ENCODE measurements around the gene POLA2.

DNA sequence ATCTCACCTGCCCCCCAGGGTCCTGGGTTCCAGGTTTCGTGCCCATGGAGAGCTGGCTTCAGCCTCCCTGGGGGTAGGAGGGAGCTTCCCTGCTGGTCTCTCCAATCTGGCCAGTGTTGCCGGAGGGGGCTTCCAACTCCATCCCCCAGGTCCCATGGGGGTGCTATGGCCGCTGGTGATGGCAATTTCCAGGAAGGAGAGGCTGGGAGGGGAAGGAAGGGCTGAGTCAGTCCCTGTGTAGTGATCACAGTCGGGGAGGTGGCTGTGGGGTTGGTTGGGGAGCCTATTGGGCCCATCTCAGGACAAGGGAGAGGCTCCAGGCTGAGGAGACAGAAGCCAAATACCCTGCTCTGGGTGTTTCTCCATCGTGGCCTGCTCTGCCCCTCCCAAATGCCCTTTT is 47.2 kb downstream of the POLA2 start:
- TF ChIP-seq, protein P1, sequence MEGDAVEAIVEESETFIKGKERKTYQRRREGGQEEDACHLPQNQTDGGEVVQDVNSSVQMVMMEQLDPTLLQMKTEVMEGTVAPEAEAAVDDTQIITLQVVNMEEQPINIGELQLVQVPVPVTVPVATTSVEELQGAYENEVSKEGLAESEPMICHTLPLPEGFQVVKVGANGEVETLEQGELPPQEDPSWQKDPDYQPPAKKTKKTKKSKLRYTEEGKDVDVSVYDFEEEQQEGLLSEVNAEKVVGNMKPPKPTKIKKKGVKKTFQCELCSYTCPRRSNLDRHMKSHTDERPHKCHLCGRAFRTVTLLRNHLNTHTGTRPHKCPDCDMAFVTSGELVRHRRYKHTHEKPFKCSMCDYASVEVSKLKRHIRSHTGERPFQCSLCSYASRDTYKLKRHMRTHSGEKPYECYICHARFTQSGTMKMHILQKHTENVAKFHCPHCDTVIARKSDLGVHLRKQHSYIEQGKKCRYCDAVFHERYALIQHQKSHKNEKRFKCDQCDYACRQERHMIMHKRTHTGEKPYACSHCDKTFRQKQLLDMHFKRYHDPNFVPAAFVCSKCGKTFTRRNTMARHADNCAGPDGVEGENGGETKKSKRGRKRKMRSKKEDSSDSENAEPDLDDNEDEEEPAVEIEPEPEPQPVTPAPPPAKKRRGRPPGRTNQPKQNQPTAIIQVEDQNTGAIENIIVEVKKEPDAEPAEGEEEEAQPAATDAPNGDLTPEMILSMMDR (IDR thresholded peaks at IDR 0.05; ENCODE audit: extremely low read depth in 1 of 2, insufficient read depth in 1 of 2, low read depth in 1 of 2, low read length in 2 of 2): no peak
- TF ChIP-seq, protein P2, sequence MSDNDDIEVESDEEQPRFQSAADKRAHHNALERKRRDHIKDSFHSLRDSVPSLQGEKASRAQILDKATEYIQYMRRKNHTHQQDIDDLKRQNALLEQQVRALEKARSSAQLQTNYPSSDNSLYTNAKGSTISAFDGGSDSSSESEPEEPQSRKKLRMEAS (IDR thresholded peaks at IDR 0.05; ENCODE audit: insufficient read depth, insufficient read length): no peak
- no peak for TF ChIP-seq FOS (IDR thresholded peaks at IDR 0.05; ENCODE audit: borderline replicate concordance, insufficient read depth, low read length)
- no peak for TF ChIP-seq POLR2AphosphoS5 (IDR thresholded peaks at IDR 0.05; ENCODE audit: insufficient read depth, low read depth, low read length)
- no peak for TF ChIP-seq POLR2A (IDR thresholded peaks at IDR 0.05; ENCODE audit: low read depth, low read length)
- TF ChIP-seq MYC (IDR thresholded peaks at IDR 0.05; ENCODE audit: low read depth, low read length): no peak
- no peak for TF ChIP-seq EZH2 (IDR thresholded peaks at IDR 0.05; ENCODE audit: borderline replicate concordance, low read depth, low read length, severe bottlenecking)

All from endothelial cell of umbilical vein (primary cell).